ENCODE measurements around the gene SLC20A1.

The SLC20A1 gene

GRCh38 chr2:112623913-112624777 is 21.6 kb upstream of the SLC20A1 start:
- in situ Hi-C loops (cut with HindIII; ENCODE audit: low pct_ligation_motif_present, low pct_unique_long_range_greater_than_20kb, low sequenced_read_pairs) = no loop called here
- peak; percentile 33 for DNase-seq

- no peak for DNase-seq
- in situ Hi-C loops (cut with HindIII; ENCODE audit: low pct_ligation_motif_present, low pct_unique_long_range_greater_than_20kb, low sequenced_read_pairs) = no loop called here
Observed at GRCh38 chr2:112625474-112626114, 20.1 kb upstream of the SLC20A1 start.

GRCh38 chr2:112626604-112627059 is 19.1 kb upstream of the SLC20A1 start:
- in situ Hi-C loops (cut with HindIII; ENCODE audit: low pct_ligation_motif_present, low pct_unique_long_range_greater_than_20kb, low sequenced_read_pairs) = no loop called here
- DNase-seq = peak; percentile 81

GRCh38 chr2:112627060-112628040 is 18.4 kb upstream of the SLC20A1 start:
- DNase-seq = peak; percentile 91
- in situ Hi-C loops (cut with HindIII; ENCODE audit: low pct_ligation_motif_present, low pct_unique_long_range_greater_than_20kb, low sequenced_read_pairs) = no loop called here

- DNase-seq = no peak
- in situ Hi-C loops (cut with HindIII; ENCODE audit: low pct_ligation_motif_present, low pct_unique_long_range_greater_than_20kb, low sequenced_read_pairs) = no loop called here
Observed at GRCh38 chr2:112629224-112629623, 16.5 kb upstream of the SLC20A1 start.

- in situ Hi-C loops (cut with HindIII; ENCODE audit: low pct_ligation_motif_present, low pct_unique_long_range_greater_than_20kb, low sequenced_read_pairs) = no loop called here
Observed at GRCh38 chr2:112629823-112630222, 15.9 kb upstream of the SLC20A1 start.

GRCh38 chr2:112630268-112630667 is 15.5 kb upstream of the SLC20A1 start:
- DNase-seq = no peak
- in situ Hi-C loops (cut with HindIII; ENCODE audit: low pct_ligation_motif_present, low pct_unique_long_range_greater_than_20kb, low sequenced_read_pairs) = no loop called here

More at GRCh38 chr2:112629823-112630222, 15.9 kb upstream of the SLC20A1 start:
- DNase-seq = no peak

- in situ Hi-C loops (cut with HindIII; ENCODE audit: low pct_ligation_motif_present, low pct_unique_long_range_greater_than_20kb, low sequenced_read_pairs) = no loop called here
- no peak for DNase-seq
Observed at GRCh38 chr2:112633708-112634107, 12.0 kb upstream of the SLC20A1 start.

GRCh38 chr2:112634153-112634873 is 11.4 kb upstream of the SLC20A1 start:
- in situ Hi-C loops (cut with HindIII; ENCODE audit: low pct_ligation_motif_present, low pct_unique_long_range_greater_than_20kb, low sequenced_read_pairs) = no loop called here
- no peak for DNase-seq

GRCh38 chr2:112634874-112635157 is 10.9 kb upstream of the SLC20A1 start:
- in situ Hi-C loops (cut with HindIII; ENCODE audit: low pct_ligation_motif_present, low pct_unique_long_range_greater_than_20kb, low sequenced_read_pairs) = no loop called here
- no peak for DNase-seq

- in situ Hi-C loops (cut with HindIII; ENCODE audit: low pct_ligation_motif_present, low pct_unique_long_range_greater_than_20kb, low sequenced_read_pairs) = no loop called here
Observed at GRCh38 chr2:112636605-112637288, 9.0 kb upstream of the SLC20A1 start.

GRCh38 chr2:112637289-112637660 is 8.5 kb upstream of the SLC20A1 start:
- no peak for DNase-seq
- in situ Hi-C loops (cut with HindIII; ENCODE audit: low pct_ligation_motif_present, low pct_unique_long_range_greater_than_20kb, low sequenced_read_pairs) = no loop called here

More at GRCh38 chr2:112636605-112637288, 9.0 kb upstream of the SLC20A1 start:
- DNase-seq = no peak

- DNase-seq = no peak
- in situ Hi-C loops (cut with HindIII; ENCODE audit: low pct_ligation_motif_present, low pct_unique_long_range_greater_than_20kb, low sequenced_read_pairs) = no loop called here
Observed at GRCh38 chr2:112639936-112640335, 5.8 kb upstream of the SLC20A1 start.

GRCh38 chr2:112640467-112640799 is 5.3 kb upstream of the SLC20A1 start:
- DNase-seq = no peak
- in situ Hi-C loops (cut with HindIII; ENCODE audit: low pct_ligation_motif_present, low pct_unique_long_range_greater_than_20kb, low sequenced_read_pairs) = no loop called here

- DNase-seq = peak; percentile 65
- in situ Hi-C loops (cut with HindIII; ENCODE audit: low pct_ligation_motif_present, low pct_unique_long_range_greater_than_20kb, low sequenced_read_pairs) = no loop called here
Observed at GRCh38 chr2:112640800-112641675, 4.7 kb upstream of the SLC20A1 start.

- no peak for DNase-seq
- in situ Hi-C loops (cut with HindIII; ENCODE audit: low pct_ligation_motif_present, low pct_unique_long_range_greater_than_20kb, low sequenced_read_pairs) = no loop called here
Observed at GRCh38 chr2:112641701-112642100, 4.0 kb upstream of the SLC20A1 start.

- in situ Hi-C loops (cut with HindIII; ENCODE audit: low pct_ligation_motif_present, low pct_unique_long_range_greater_than_20kb, low sequenced_read_pairs) = no loop called here
- DNase-seq = no peak
Observed at GRCh38 chr2:112642561-112642960, 3.2 kb upstream of the SLC20A1 start.

Measured in ACHN (cell line).